ENCODE measurements around the gene PPME1.

The PPME1 gene

GRCh38 chr11:74282914-74283371 is 111.9 kb downstream of the PPME1 start:
- no peak for FAIRE-seq

DNA sequence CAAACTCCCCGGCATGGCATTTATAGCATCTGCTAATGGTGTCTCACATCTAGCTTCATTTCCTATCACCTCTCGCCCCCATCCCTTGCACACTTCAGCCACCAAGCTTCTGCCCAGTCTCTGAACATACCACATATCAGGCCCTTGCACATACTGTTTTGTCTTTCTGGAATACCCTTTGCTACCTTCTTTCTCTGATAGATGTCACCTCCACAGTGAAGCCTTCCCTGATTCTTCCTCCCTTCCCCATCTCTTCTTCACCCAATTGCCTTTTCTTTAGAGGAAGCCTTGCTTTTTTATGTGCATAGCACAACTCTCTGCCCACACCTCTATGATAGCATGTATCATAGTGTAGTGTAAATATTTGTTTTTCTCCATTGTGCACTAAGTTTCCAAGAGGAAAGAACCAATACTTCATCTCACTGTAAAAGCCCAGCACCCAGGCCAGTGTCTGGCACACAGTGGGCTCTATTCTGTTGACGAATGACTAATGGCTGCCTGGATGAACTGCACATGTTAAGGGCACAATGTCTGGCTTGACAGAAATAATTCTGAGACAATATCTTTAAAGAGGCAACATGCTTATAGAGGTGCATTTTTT is 112.6 kb downstream of the PPME1 start:
- no peak for FAIRE-seq

GRCh38 chr11:74284466-74284865 is 113.4 kb downstream of the PPME1 start:
- FAIRE-seq = no peak

DNA sequence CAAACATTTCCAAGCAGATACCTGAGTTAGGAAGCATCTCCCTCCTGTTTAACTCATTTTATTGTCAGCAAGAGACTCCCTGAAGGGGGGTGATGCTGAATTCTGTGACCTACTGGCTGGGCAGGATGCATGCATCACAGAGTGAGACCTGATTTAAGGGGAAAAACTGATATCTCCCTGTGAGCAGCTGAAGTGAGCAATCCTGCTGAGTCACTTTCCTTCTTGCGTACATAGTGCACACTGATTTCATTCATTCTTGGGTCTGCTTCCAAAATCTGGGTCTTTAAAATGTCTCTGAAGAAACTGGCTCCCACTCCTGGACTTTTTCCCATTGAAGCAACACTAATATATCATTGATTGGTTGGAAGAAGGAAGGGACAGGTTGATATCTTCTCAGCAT is 117.1 kb downstream of the PPME1 start:
- FAIRE-seq = no peak

DNA sequence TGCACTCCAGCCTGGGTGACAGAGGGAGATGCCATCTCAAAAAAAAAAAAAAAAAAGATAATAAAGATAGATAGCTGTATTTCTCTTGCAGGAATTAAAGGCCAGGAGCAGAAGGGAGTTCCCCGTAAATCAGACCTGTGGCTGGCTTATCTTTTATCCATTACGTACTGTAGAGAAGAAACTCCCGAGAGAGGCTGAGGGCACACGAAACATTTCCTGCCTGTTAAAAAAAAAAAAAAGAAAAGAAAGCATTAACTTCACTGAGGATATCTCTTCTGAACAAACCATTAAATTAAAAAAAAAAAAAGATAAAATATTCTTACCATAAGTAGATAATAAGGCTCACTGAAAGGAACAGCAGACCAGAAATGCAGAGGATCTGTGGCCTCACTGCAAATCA is 117.8 kb downstream of the PPME1 start:
- no peak for FAIRE-seq

- FAIRE-seq = no peak
Measured at GRCh38 chr11:74297484-74297883, 126.4 kb downstream of the PPME1 start.

DNA sequence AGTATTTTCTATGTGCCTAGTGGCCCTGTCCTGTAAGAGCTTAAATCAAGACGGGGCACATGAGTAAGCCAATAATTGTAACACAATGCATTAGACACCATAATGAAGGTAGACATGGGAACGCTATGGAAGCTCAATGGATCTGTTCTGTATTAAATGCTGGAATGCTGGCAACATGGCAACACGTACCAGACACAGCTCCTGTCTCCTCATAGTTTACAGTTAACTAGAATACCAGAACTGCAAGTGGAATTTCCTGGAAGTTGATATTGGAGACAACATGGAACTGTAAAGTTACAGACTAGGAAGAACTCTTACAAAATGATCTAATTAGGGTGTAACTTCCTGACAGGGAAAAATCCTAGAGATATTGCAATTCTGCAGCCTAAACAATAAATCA is 127.9 kb downstream of the PPME1 start:
- no peak for FAIRE-seq
